ENCODE measurements around the gene PRICKLE4.

DNA sequence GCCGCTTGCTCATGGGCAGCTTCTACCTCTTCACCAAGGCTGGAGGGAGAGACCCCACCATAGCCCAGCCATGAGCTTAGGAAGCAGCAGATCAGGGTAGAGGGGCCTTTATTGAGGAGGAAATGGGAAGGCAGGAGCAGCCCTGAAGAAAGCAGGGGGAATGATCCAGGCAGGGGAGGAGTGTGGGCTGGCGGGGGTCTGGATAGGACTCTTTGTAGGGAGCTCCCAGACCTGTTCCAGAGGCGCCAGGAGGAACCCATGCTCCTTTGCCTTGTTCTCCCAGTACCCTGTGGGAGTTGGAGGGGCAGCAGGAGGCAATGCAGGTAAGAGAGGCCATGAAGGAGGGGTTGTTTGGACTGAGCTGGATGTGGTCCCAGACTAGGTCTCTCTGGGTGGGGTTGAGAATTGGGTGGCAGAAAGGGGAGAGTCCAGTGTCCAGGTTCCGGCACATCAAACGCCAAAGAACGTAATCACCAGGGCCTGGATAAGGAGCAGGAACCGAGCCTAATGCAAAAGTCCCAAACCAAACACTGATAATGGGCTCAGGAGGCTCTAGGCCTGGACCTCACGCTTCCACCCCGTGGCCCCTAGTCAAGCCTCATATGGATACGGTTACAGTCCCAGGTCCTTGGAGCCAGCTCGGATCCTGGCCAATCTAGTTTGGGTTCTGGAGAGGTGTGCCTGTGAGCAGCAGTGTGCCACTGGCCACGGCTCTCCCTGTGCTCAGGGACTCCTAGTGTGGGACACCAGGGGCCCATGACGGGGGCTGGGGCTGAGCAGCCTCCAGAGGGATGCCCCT is 21.3 kb upstream of the PRICKLE4 start:
- TF ChIP-seq, protein P1, sequence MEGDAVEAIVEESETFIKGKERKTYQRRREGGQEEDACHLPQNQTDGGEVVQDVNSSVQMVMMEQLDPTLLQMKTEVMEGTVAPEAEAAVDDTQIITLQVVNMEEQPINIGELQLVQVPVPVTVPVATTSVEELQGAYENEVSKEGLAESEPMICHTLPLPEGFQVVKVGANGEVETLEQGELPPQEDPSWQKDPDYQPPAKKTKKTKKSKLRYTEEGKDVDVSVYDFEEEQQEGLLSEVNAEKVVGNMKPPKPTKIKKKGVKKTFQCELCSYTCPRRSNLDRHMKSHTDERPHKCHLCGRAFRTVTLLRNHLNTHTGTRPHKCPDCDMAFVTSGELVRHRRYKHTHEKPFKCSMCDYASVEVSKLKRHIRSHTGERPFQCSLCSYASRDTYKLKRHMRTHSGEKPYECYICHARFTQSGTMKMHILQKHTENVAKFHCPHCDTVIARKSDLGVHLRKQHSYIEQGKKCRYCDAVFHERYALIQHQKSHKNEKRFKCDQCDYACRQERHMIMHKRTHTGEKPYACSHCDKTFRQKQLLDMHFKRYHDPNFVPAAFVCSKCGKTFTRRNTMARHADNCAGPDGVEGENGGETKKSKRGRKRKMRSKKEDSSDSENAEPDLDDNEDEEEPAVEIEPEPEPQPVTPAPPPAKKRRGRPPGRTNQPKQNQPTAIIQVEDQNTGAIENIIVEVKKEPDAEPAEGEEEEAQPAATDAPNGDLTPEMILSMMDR (IDR thresholded peaks at IDR 0.05), result no peak
- no peak for TF ChIP-seq POLR2A (IDR thresholded peaks at IDR 0.05)
